DOHH2 (cell line): ENCODE measurements around the gene PRKN.

Experiments used
- H3F3A ChIP-seq: fragments of 200-600 bp; sonication (generic), shearing (Covaris generic); 2 replicates; pipeline ENCODE4 v1.6.0; 2016; ENCODE audit warnings: antibody characterized with exemption, mild to moderate bottlenecking; ENCODE audit not compliant: control insufficient read depth, insufficient read depth
- H3K27ac ChIP-seq: fragments of 200-600 bp; sonication (generic); 2 replicates; pipeline ENCODE4 v1.5.1; 2014; ENCODE audit warnings: low read depth, mild to moderate bottlenecking, low read length, moderate library complexity
- H3K27me3 ChIP-seq: fragments of 200-600 bp; sonication (generic); 2 replicates; pipeline ENCODE4 v1.6.1; 2014; ENCODE audit warnings: mild to moderate bottlenecking, low read length, mixed read lengths; ENCODE audit not compliant: control insufficient read depth
- H3K36me3 ChIP-seq: fragments of 200-600 bp; sonication (generic); 2 replicates; pipeline ENCODE4 v1.6.1; 2014; ENCODE audit warnings: mild to moderate bottlenecking, low read length, moderate library complexity, mixed read lengths; ENCODE audit not compliant: control insufficient read depth
- H3K4me1 ChIP-seq: fragments of 200-600 bp; sonication (generic); 2 replicates; pipeline ENCODE4 v1.6.1; 2014; ENCODE audit warnings: mild to moderate bottlenecking, low read length, mixed read lengths; ENCODE audit not compliant: control insufficient read depth
- H3K4me2 ChIP-seq: fragments of 200-600 bp; sonication (generic); 2 replicates; pipeline ENCODE4 v1.6.0; 2014; ENCODE audit warnings: mild to moderate bottlenecking, low read length, moderate library complexity
- H3K4me3 ChIP-seq: fragments of 200-600 bp; sonication (generic); 2 replicates; pipeline ENCODE4 v1.5.1; 2014; ENCODE audit warnings: mild to moderate bottlenecking, low read length, mixed read lengths
- H3K79me2 ChIP-seq: fragments of 200-600 bp; sonication (generic); 2 replicates; pipeline ENCODE4 v1.6.1; 2014; ENCODE audit warnings: mild to moderate bottlenecking, low read length, mixed read lengths; ENCODE audit not compliant: control insufficient read depth
- H3K9me2 ChIP-seq: fragments of 200-600 bp; sonication (generic); replicated peaks from 2 replicates; pipeline ENCODE4 v1.6.1; 2014; ENCODE audit warnings: mild to moderate bottlenecking, low read length, mixed read lengths; ENCODE audit not compliant: control insufficient read depth
- H3K9me3 ChIP-seq: fragments of 200-600 bp; sonication (generic); 2 replicates; pipeline ENCODE4 v1.6.1; 2014; ENCODE audit warnings: antibody characterized with exemption, low read length, mixed read lengths; ENCODE audit not compliant: control insufficient read depth, insufficient read depth
- H4K20me1 ChIP-seq: fragments of 200-600 bp; sonication (generic); 2 replicates; pipeline ENCODE4 v1.6.0; 2014; ENCODE audit warnings: low read depth, mild to moderate bottlenecking, antibody characterized with exemption, low read length, moderate library complexity; ENCODE audit not compliant: control insufficient read depth, insufficient read depth
- CTCF ChIP-seq: fragments of 200-600 bp; sonication (generic); IDR thresholded peaks from one replicate; pipeline ENCODE4 v1.5.1; 2014; ENCODE audit warnings: antibody characterized with exemption, mild to moderate bottlenecking, low read depth, low read length; ENCODE audit not compliant: poor library complexity, severe bottlenecking
- EZH2phosphoT487 ChIP-seq: fragments of 200-600 bp; sonication (generic); IDR thresholded peaks from 2 replicates; pipeline ENCODE4 v1.6.1; 2017; ENCODE audit warnings: borderline replicate concordance, mild to moderate bottlenecking, antibody characterized with exemption, low read length, moderate library complexity, mixed read lengths

The PRKN gene

GRCh38 chr6:162631546-162631945, 96.0 kb downstream of the PRKN start:
- no peaks in the 10 kb centered on the region for H3K9me2 ChIP-seq
- H4K20me1 ChIP-seq, result no peaks in the 10 kb centered on the region
- no peak overlapping the region for H3K27ac ChIP-seq
- no peak overlapping the region for H3K4me2 ChIP-seq
- no peaks in the 10 kb centered on the region for H3K36me3 ChIP-seq
- no peaks in the 10 kb centered on the region for H3K9me3 ChIP-seq
- TF ChIP-seq EZH2phosphoT487, result no peak
- TF ChIP-seq CTCF, result no peak
- H3F3A ChIP-seq, result no peaks in the 10 kb centered on the region
- no peaks in the 10 kb centered on the region for H3K79me2 ChIP-seq
- no peaks in the 10 kb centered on the region for H3K4me1 ChIP-seq
- H3K27me3 ChIP-seq, result no peaks in the 10 kb centered on the region
- H3K4me3 ChIP-seq, result no peak overlapping the region

- Histone ChIP-seq H3K9me3 (no peaks in the 10 kb centered on the region), H3K27me3 (no peaks in the 10 kb centered on the region), H3K79me2 (no peaks in the 10 kb centered on the region), H3K4me2 (no peak overlapping the region), H3K4me3 (no peak overlapping the region), H3K36me3 (no peaks in the 10 kb centered on the region), H3K4me1 (no peaks in the 10 kb centered on the region), H3K9me2 (no peaks in the 10 kb centered on the region), H3K27ac (no peak overlapping the region), H3F3A (no peaks in the 10 kb centered on the region), H4K20me1 (no peaks in the 10 kb centered on the region)
- TF ChIP-seq EZH2phosphoT487, result no peak
- no peak for TF ChIP-seq CTCF
Observed at GRCh38 chr6:162630069-162630468, 97.5 kb downstream of the PRKN start.

GRCh38 chr6:162627825-162628224, 99.7 kb downstream of the PRKN start:
- no peaks in the 10 kb centered on the region for H3K9me3 ChIP-seq
- H3K27ac ChIP-seq, result no peak overlapping the region
- no peaks in the 10 kb centered on the region for H3F3A ChIP-seq
- no peaks in the 10 kb centered on the region for H3K4me1 ChIP-seq
- no peak overlapping the region for H3K4me3 ChIP-seq
- no peak for TF ChIP-seq CTCF
- no peak for TF ChIP-seq EZH2phosphoT487
- H3K79me2 ChIP-seq, result no peaks in the 10 kb centered on the region
- no peaks in the 10 kb centered on the region for H3K36me3 ChIP-seq
- no peaks in the 10 kb centered on the region for H3K9me2 ChIP-seq
- H3K4me2 ChIP-seq, result no peak overlapping the region
- no peaks in the 10 kb centered on the region for H4K20me1 ChIP-seq
- H3K27me3 ChIP-seq, result no peaks in the 10 kb centered on the region

GRCh38 chr6:162627362-162627761, 100.2 kb downstream of the PRKN start:
- Histone ChIP-seq H3K36me3 (no peaks in the 10 kb centered on the region), H3K9me3 (no peaks in the 10 kb centered on the region), H3K4me3 (no peak overlapping the region), H3K4me2 (no peak overlapping the region), H3K27me3 (no peaks in the 10 kb centered on the region), H3K79me2 (no peaks in the 10 kb centered on the region), H3K27ac (no peak overlapping the region), H3F3A (no peaks in the 10 kb centered on the region), H4K20me1 (no peaks in the 10 kb centered on the region), H3K9me2 (no peaks in the 10 kb centered on the region), H3K4me1 (no peaks in the 10 kb centered on the region)
- no peak for TF ChIP-seq CTCF
- no peak for TF ChIP-seq EZH2phosphoT487
